ENCODE results near the gene TOB2.
"Not testable (repeated sequence)": the region's sequence is repeated elsewhere in the genome, so short reads cannot be mapped to it uniquely, and the experiment has no call there.

The TOB2 gene

DNA sequence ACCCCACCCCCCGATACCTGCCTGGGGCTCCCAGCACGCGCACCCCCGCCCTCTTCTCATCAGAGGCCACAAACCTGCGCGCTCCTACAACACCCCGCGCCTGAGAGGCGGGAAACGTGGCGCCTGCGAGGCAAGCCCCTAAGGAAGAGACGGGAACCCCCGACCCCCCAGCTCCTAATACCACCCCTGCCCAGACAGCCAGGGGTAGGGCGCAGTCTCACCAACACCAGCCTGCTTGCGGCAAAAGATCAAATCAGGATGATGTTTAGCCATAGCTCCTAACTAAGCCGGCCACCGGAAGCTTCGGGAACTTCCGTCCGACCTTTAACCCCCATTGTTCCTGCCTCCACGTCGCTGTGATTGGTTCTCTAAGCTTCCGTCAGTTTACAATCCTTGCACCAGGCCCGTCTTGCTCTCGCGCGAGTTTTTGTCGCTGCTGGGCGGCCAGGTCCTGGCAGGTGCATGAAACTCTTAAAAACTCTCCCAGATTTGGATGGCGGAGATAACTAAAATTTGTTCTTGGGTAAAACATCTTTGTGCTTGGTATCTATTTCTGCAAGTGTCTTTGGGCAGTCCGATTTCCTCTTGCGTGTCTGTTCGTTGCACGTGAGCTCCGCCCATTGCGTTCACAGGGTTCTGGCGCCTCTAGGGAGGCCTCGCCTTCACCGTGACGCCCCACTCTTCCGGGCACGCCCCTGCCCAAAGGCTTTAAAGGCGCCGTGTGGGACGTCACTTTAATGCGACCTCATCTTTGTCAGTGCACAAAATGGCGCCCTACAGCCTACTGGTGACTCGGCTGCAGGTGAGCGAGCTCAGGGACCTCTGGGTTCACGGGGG is 22.0 kb upstream of the TOB2 start, which contains the start of the genes ACO2 and PHF5A:
Gene ACO2 (plus strand): TSS at position 737 of the 837 bp plus-strand sequence. CDS start 30 bp downstream, at position 767.
Gene PHF5A (minus strand): TSS at position 312 of the 837 bp plus-strand sequence. CDS start 39 bp downstream, at position 273.
- peak; percentile 98 for DNase-seq (ENCODE audit: low read depth, low spot score)

DNA sequence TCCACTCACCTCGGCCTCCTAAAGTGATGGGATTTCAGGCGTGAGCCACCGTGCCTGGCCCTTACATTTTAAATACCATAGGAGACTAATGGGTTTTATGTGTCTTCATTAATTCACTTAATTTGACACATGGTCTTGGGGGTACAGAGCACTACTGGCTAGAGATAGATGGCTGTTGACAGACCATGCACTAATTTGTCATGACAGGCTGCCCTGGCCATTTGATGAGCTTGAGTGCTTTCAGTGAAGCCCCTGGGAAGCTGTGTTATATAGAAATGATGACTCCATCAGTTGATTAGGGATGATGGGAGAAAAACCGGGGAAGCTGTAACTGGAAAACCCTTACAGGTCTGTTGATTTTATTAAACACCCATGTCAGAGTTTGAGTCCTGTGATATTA is 15.3 kb upstream of the TOB2 start:
- DNase-seq (ENCODE audit: low read depth, low spot score): no peak

DNA sequence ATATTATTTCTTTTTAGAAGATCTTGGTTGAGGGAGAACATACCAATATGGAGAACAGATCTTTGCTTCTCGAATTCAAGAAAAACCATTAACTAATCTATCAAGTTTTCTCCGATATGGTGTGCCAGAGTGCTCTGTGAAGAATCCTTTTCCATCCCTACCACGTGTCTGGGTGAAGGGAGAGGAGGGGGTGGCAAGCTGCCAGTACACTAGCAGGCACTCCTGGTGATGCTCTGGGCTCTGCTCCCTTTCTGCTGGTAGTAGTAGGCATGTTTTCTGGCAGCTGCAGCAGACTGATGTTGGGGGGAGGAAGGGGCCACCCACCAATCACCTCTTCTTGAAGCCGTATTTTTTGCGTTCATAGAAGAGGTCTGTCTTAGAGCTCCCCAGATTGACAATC is 13.5 kb upstream of the TOB2 start:
- DNase-seq (ENCODE audit: low read depth, low spot score): not testable (repeated sequence)

DNA sequence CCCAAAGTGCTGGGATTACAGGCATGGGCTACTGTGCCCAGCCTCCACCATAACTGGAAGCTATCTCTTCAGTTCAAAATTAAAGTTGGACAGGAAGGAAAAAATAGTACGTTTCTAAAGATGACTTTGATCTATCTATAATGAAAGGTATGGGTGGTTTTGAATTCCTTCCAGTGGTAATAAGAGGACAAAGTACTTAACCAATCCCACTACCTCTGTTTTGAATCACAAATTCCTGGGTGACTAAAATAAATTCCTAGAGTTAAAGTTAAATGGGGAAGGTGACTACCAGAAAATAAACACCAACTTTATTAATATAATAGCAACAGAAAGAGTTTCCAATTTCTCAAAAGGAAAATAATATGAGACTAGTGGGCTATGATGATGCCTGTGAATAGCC is 12.8 kb upstream of the TOB2 start:
- DNase-seq (ENCODE audit: low read depth, low spot score): no peak

DNA sequence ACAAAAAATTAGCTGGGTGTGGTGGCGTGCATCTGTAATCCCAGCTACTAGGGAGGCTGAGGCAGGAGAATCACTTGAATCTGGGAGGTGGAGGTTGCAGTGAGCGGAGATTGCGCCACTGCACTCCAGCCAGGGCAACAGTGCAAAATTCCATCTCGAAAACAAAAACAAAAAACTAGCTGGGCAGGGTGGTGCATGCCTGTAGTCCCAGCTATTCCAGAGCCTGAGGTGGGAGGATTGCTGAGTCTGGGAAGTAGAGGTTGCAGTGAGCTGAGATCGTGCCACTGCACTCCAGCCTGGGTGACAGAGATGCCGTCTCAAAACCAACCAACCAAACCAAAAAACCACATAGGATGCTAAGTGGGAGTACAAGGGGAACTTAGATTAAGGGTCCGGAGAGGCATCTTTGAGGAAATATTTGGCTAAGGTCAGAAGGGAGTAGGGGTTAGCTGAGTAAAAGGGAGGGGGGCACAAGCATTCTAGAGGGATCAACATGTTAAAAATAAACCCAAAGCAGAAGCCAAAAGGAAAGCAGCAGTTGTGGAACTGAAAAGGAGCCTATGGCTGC is 11.6 kb upstream of the TOB2 start:
- no peak for DNase-seq (ENCODE audit: low read depth, low spot score)

DNA sequence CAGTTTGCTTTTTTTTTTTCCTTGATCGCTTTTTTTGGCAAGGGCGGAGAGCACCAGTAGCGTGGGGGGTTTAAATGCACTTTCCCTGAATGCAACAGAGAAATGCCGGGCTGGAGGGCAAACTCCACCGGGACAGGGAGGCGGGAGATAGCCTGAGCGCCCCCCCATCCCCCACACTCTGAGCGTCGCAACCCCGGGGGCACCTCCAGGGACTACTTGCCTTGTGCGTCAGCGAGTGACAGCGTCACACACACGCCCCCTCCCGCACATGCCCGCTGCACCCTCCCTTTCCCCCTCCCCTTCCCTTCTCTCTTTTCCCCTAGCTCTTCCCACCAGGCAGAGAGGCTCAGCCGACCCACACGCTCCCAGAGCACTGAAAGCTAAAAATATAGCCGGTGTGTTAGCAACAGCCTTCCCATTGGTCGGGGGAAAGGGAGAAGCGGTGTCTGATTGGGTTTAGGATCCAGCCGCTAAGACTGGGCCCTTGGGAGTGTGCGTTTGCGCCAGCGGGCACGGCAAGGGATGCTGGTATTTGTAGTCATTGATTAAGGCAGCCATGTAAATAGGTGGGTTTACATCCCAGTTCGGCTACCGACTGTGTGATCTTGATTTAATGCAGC is 1.7 kb upstream of the TOB2 start:
- peak; percentile 97 for DNase-seq (ENCODE audit: low read depth, low spot score)

DNA sequence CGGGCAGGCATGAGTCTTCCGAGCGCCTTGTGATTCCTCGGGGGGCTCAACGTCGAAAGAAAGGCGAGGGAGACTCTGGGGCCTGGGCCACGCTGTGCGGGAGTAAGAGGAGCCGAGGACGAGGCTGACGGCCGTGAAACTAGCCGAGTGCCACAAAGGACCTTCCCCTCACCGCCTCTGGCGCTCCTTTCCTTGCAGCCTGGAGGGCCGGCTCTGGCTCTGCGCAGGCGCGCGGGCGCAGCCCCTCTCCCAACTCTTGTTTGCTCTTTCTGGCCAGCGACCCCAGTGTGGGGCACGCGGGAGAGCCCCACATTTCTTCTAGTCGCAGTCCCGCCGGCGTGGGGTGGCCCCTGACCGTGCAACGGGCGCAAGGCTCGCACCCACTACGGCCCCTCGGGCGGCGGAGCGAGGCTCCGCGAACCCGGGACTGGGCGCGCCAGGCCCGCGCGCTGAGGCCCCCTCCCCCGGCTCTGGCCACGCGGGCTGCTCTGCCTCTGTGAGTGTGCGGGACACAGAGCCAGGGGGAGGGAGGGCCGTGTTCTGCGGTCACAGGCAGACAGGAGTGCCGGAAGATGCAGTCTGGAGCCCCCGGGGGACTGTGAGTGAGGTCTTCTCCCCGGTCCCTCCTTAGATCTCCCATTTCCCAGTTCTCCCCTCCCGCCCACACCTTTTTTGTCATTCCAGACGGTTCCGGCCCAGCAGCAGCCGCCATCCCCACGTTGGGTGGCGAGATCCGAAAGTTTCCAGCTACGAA is 1.0 kb upstream of the TOB2 start:
- DNase-seq (ENCODE audit: low read depth, low spot score): no peak

DNA sequence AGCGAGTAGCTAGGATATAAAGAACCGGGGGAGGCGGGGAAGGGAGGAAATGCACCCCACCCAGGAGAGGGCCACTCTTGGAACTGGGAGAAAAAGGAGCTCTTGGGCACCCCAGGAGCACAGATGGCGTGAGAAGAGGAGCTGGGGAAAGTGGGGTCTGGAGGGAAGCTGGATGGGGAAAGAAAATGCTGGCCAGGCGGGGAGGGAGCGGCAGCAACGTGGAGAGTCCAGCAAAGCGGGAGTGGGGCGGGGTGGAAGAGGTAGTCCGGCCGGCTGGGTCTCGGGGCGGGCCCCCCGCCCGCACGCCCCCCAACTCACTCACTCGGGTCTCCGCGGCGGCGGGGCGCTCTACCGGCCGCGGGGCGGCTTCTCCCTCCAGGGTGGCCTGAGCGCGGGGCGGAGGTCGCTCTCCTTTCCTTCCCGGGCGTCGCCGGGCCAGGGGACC is 522 bp downstream of the TOB2 start:
- DNase-seq (ENCODE audit: low read depth, low spot score): no peak

DNA sequence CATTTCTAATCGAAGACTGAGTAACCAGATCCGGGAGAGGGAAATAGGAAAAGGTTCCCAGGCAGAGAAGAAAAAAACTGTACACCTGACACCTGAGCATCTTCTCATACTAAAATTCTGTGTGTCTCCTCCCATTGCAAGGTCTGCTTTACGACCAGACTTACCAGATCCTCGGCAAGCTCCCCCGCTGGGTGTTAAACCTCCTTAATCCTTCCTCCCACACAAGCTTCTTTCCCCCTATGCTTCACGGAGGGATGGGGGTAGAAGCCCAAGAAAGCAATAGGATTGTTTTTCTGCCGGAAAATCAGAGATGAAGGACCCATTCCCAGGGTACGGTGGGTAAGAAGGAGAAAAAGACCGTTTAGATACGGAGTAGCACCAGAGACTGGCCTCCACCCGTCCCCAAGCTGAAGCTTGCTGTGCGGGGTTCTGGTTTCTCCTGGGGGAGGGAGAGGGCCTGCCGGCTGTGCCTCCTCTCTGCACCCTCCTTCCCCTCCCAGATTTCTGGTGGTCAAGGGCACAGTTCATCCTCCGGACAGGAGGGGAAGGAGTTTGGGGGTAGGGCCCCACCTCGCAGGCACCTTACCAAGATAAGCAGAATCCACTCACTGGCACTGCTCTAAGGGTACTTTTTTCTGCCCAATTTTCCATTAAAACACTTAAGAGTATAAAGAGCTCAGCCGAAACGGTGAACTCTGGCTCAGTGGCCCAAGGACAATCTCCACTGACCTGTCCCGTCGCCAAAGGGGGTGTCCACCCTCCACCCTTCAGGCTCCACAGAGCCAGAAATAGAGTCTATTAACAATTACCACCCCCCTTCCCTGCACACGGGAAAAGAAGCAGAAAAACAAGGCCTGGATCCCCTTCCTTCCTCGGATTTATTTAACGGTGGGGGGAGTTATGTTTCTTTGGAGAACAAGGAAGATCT is 1.2 kb downstream of the TOB2 start:
- DNase-seq (ENCODE audit: low read depth, low spot score): no peak

DNA sequence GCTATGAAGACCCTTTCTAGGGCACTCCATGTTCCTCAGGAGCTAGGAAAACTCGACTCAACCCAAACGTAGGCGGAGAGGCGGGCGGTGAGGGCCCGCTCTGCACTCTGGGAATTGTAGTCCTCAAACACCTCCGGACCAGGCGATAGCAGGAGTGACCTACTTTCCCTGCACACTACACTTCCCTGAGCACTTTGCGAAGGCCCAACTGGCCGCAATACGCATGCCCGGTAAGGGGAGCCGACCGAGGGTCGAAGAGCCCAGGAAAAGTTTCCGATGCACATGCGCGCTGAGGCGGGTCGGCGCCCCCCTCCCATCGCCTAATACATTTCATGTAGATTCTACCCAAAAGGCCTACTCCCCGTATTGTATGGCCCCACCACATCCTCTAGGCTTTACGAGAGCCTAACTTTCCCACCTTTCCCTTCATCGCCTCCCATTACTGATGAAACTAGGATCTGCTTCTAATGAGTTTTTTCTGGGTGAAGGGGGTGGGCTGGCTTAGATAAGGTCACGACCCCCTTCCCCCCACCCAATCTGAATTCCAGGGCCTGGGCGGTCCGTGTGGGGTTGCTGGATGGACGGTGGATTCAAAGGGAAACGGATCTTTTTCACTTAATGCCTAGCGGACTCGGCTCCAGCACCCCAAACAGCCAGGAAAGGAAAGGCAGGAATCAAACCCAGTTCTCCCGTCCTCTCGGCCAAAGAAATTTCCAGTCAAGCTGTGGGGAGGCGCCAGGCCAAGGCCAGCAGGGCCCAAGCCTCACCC is 2.1 kb downstream of the TOB2 start:
- DNase-seq (ENCODE audit: low read depth, low spot score): peak; percentile 93

DNA sequence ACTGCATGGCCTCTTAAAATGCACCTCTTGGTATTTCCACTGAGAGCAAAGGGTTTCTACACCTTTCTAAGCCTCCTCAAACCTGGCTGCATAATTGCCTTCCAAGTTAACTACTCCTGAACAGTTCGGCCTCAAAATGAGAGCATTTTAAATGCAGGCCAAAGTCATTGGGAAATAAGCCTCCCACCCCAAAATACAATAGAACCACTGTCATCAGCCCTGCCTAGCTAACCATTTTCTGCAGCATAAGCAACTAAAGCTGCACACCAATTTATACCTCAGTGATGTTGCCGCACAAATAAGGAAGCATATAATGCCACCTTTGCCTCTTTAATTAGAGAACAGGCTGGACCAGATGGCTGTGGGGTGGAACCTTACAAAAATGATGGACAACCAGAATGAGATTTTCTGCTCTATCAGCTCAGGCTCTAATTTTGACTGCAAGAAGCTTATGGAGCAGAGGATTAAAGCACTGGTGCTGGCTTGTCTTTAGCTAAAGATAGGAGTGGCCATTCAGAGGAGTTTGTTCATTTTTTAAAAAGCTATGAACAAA is 4.3 kb downstream of the TOB2 start:
- no peak for DNase-seq (ENCODE audit: low read depth, low spot score)

DNA sequence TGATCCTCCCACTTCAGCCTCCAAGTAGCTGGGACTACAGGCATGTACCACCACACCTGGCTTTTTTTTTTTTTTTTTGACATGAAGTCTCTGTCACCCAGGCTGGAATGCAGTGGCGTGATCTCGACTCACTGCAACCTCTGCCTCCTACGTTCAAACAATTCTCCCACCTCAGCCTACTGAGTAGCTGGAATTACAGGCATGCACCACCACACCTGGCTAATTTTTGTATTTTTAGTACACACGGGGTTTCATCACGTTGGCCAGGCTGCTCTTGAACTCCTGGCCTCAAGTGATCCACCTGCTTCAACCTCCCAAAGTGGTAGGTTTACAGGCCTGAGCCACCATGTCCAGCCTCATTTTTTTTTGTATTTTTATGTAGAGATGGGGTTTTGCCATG is 6.1 kb downstream of the TOB2 start:
- not testable (repeated sequence) for DNase-seq (ENCODE audit: low read depth, low spot score)

DNA sequence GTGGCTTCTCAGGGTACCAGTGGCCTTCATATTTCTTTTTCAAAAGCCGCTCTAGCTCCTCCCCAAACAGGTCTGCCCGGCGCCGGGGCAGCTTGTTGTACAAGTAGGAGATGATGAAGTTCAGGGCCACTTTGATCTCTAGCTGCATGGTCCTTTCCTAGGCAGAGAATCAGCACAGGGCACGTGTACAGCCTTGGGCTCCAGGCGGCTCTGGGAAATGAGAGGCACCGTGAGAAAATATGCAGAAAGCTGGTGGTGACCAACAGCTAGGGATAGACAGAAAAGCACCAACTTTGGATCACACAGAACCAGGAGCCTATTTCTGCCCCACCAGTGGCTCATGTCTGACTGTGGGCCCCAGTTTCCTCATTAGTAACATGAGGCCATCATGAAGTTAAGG is 9.4 kb downstream of the TOB2 start:
- no peak for DNase-seq (ENCODE audit: low read depth, low spot score)

DNA sequence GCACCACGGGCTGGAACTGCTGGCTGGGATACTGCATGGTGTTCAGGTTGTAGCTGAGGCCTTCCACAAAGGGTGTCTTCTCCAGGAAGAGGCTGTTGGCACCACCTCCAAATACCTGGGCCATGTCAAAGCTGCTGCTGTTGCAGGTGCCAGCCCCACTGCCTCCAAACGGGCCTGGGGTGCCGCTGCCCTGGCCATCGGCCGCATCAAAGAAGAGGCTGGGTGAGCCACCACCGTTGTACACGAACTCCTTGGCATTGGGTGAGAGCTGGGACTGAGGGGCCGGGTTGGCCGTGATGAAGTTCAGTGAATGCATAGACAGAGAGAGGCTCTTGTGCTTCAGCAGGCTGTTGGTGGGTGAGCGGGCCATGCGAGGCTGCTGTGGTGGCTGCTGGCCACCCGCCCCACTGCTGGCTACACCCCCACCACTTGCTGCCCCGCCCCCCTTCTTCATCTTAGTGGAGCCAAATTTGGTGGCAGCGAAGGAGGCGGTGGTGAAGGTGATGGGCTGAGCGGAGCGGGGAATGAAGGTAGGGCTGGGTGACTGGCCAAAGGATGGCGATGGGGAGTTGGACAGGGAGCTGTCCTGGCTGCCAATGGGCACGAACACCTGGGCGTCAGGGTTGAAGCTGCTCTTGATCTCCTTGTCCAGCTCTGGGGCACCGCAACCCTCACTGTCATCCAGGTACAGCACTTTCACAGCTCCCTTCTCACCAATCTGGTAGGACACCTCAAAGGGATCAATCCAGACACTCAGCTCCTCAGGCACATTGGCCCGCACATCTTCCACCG is 10.1 kb downstream of the TOB2 start:
- no peak for DNase-seq (ENCODE audit: low read depth, low spot score)

DNA sequence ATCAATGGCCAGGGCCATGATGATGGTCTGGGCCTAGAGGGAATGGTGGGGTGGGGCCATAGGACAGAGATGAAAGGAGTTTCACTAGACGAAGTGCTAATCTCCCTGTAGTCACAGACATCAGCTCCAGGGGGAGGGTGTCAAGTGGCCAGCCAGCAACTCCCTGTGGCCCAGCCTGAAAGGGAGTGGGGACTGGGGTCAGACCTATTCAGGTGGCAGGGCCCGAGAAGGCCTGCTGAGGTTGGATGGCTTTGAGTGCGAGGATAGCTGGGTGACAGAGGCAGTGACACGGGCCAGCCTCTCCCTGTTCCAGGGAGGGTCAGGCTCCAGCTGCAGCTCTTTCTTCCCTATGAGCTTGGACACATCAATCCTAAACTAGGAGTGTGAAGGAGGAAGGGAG is 11.0 kb downstream of the TOB2 start:
- no peak for DNase-seq (ENCODE audit: low read depth, low spot score)

DNA sequence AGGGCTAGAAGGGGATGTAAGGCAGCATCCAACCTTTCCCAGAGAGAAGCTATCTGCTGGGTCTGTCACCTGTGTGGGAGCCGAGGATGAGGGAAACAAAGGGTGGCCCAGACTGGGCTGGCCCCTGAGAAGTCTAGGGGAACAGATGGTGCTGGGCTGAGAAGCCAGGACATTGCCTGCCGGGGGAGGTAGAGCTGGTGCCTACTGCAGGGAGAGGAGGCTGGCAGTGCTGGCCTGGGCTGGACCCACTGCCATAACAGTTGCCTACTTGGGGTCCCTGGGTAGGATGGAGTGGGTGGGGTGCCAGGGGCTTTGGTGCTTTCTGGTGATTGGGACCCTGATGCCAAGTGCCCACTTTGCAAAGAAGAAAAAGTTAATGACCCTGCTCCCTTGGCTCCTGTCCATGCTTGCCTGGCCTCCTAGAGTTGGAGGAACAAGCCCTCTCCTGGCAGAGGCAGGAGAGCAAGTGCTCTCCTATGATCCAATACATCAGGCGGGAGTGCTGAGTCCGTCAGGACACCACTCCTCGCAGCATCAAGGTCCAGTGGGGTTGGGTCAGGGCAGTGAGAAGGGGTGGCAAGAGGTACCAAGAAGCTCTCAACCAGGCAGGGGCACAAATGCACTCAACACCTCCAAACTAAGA is 12.1 kb downstream of the TOB2 start:
- not testable (repeated sequence) for DNase-seq (ENCODE audit: low read depth, low spot score)

DNA sequence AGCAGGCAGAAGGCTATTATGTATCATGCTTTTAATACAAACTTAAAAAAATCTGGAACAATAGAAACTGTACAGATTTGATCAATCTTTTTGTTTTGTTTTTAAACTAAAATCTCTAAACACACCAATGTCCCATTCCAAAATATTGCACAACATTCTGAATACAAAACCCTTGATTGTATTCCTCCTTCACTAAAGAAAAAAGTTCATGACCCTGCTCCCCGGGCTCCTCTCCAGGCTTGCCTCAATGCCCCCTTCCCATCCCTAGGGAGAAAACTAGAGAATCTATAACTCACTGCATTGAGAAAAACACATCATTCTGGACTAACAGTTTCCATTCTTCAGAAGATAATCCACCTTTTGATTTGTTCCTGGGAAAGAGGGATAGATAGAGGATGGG is 13.1 kb downstream of the TOB2 start:
- DNase-seq (ENCODE audit: low read depth, low spot score): not testable (repeated sequence)

DNA sequence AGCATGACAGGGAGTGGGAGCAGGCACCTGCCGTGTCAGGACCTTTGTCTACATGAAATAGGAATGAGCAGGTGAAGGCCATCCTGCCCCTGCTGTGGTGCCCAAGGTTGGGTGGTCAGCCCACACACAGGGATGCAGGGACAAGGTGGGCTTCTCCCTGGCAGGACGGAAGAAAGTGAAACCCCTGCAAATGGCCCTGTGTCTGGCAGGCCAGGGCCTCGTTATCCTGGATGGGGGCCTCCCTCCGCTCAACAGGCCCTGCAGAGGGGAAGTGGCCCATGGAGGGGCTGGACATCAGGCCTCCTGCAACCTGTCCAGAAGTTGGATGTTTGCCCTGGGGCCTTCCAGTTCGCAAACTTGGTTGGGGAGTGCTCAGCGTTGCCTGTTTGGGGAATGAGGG is 14.9 kb downstream of the TOB2 start:
- DNase-seq (ENCODE audit: low read depth, low spot score): no peak

Measured in smooth muscle cell of the brain vasculature (primary cell).